GM23338 (cell line): ENCODE measurements around the gene PIK3CG. TPM values are rescaled to one million over a fixed set of nuclear protein-coding genes. Genes with fewer than 3 reads are reported as not detected.

Source experiments
- ATAC-seq: fragments of 200-7000 bp; cut with Tn5 transposase; 3 replicates; pipeline ENCODE4 v1.9.1; 2020
- DNase-seq: peaks from one replicate; pipeline ENCODE4 v3.0.0-alpha.2; 2015; ENCODE audit warnings: low spot score
- H2AFZ ChIP-seq: fragments of 200-600 bp; sonication (generic); 2 replicates; pipeline ENCODE4 v1.8.0; 2016; ENCODE audit warnings: antibody characterized with exemption, mild to moderate bottlenecking, moderate library complexity
- H3F3A ChIP-seq: fragments of 200-600 bp; sonication (generic); replicated peaks from 2 replicates; pipeline ENCODE4 v1.8.0; 2017; ENCODE audit warnings: antibody characterized with exemption, mixed run types, low read depth
- H3K27ac ChIP-seq: fragments of 200-600 bp; sonication (generic); 2 replicates; pipeline ENCODE4 v1.6.1; 2016; ENCODE audit warnings: low read depth
- H3K27me3 ChIP-seq: fragments of 200-600 bp; sonication (generic); 2 replicates; pipeline ENCODE4 v1.8.0; 2016; ENCODE audit warnings: mild to moderate bottlenecking, mixed run types, moderate library complexity; ENCODE audit not compliant: insufficient read depth
- H3K36me3 ChIP-seq: fragments of 200-600 bp; sonication (generic); 2 replicates; pipeline ENCODE4 v1.8.0; 2016; ENCODE audit warnings: mild to moderate bottlenecking; ENCODE audit not compliant: insufficient read depth
- H3K4me1 ChIP-seq: fragments of 200-600 bp; sonication (generic); 2 replicates; pipeline ENCODE4 v1.8.0; 2016; ENCODE audit warnings: mild to moderate bottlenecking, moderate library complexity; ENCODE audit not compliant: insufficient read depth
- H3K4me2 ChIP-seq: fragments of 200-600 bp; sonication (generic); 2 replicates; pipeline ENCODE4 v1.7.1; 2017; ENCODE audit warnings: mixed run types
- H3K4me3 ChIP-seq: fragments of 200-600 bp; sonication (generic); 2 replicates; pipeline ENCODE4 v1.6.1; 2016; ENCODE audit warnings: mixed run types
- H3K79me2 ChIP-seq: fragments of 200-600 bp; sonication (generic); replicated peaks from 2 replicates; pipeline ENCODE4 v1.8.0; 2017; ENCODE audit warnings: mild to moderate bottlenecking; ENCODE audit not compliant: insufficient read depth
- H3K9me2 ChIP-seq: fragments of 200-600 bp; sonication (generic); 2 replicates; pipeline ENCODE4 v1.8.0; 2017; ENCODE audit not compliant: insufficient read depth
- H4K20me1 ChIP-seq: fragments of 200-600 bp; sonication (generic); replicated peaks from 2 replicates; pipeline ENCODE4 v1.8.0; 2017; ENCODE audit warnings: mild to moderate bottlenecking; ENCODE audit not compliant: insufficient read depth
- H3K27ac Mint-ChIP-seq: 2 replicates; pipeline ENCODE4 v1.8.0; 2020; ENCODE audit warnings: inconsistent platforms, mild to moderate bottlenecking, moderate library complexity, mixed read lengths
- H3K27me3 Mint-ChIP-seq: 3 replicates; pipeline ENCODE4 v1.8.0; 2022; ENCODE audit warnings: low read depth, mild to moderate bottlenecking, moderate library complexity, mixed read lengths, inconsistent platforms; ENCODE audit not compliant: insufficient read depth, poor library complexity
- H3K36me3 Mint-ChIP-seq: 3 replicates; pipeline ENCODE4 v1.8.0; 2021; ENCODE audit warnings: low read depth, mild to moderate bottlenecking, inconsistent platforms, moderate library complexity, mixed read lengths
- H3K4me1 Mint-ChIP-seq: 3 replicates; pipeline ENCODE4 v1.8.0; 2020; ENCODE audit warnings: mild to moderate bottlenecking, inconsistent platforms, mixed read lengths
- H3K4me3 Mint-ChIP-seq: 3 replicates; pipeline ENCODE4 v1.8.0; 2021; ENCODE audit warnings: moderate library complexity, mild to moderate bottlenecking, inconsistent platforms, mixed read lengths
- H3K9me3 Mint-ChIP-seq: 3 replicates; pipeline ENCODE4 v1.8.0; 2020; ENCODE audit warnings: moderate library complexity, mild to moderate bottlenecking, inconsistent platforms, mixed read lengths
- CREB1 ChIP-seq: fragments of 250-450 bp; sonication (Bioruptor Pico); IDR thresholded peaks from 2 replicates; pipeline ENCODE4 v1.5.0; 2020; ENCODE audit warnings: low read depth, mild to moderate bottlenecking, moderate library complexity
- EZH2phosphoT487 ChIP-seq: fragments of 200-600 bp; sonication (generic); IDR thresholded peaks from one replicate; pipeline ENCODE4 v1.8.1; 2018; ENCODE audit warnings: antibody characterized with exemption; ENCODE audit not compliant: unreplicated experiment
- NANOG ChIP-seq: IDR thresholded peaks from 2 replicates; pipeline ENCODE4 v1.6.1; 2016; ENCODE audit warnings: antibody characterized with exemption, borderline replicate concordance
- ZNF331 ChIP-seq: fragments of 250-450 bp; sonication (Bioruptor Pico); IDR thresholded peaks from 2 replicates; pipeline ENCODE4 v1.5.0; 2020; ENCODE audit warnings: low read depth, mild to moderate bottlenecking, moderate library complexity
- polyA plus RNA-seq: library from polyadenylated mRNA; unstranded; fragments of >200 nt; fragmentation: Nextera tagmentation; extraction: Ambion mirVana; gene quantifications from 2 replicates; pipeline ENCODE4 v1.2.1, GENCODE V29; 2016
- total RNA-seq: library from RNA; depleted of rRNA; stranded (reverse); fragments of >200 nt; shearing (Covaris generic); gene quantifications from 2 replicates; pipeline ENCODE4 v1.2.3, GENCODE V29; 2014
- TF ChIP-seq, protein P1 (sequence below): fragments of 250-450 bp; sonication (Bioruptor Pico); IDR thresholded peaks from 2 replicates; pipeline ENCODE4 v1.5.0; 2020; ENCODE audit warnings: mild to moderate bottlenecking, moderate library complexity
- TF ChIP-seq, protein P2 (sequence below), 2 experiments: fragments of 200-600 bp in 1 of 2; sonication (generic) in 1 of 2; conservative IDR thresholded peaks; 2 replicates each; pipeline versions ENCODE4 v1.5.1 to v1.6.1; 2016 to 2017; ENCODE audit warnings: antibody characterized with exemption in 2 of 2, low read depth in 2 of 2, mild to moderate bottlenecking in 2 of 2, moderate library complexity in 1 of 2
- TF ChIP-seq, protein P3 (sequence below): IDR thresholded peaks from 2 replicates; pipeline ENCODE4 v1.6.1; 2016; ENCODE audit warnings: antibody characterized with exemption

The PIK3CG gene
- total and polyA plus RNA-seq, 2 experiments from 2014 or later = not detected

DNA sequence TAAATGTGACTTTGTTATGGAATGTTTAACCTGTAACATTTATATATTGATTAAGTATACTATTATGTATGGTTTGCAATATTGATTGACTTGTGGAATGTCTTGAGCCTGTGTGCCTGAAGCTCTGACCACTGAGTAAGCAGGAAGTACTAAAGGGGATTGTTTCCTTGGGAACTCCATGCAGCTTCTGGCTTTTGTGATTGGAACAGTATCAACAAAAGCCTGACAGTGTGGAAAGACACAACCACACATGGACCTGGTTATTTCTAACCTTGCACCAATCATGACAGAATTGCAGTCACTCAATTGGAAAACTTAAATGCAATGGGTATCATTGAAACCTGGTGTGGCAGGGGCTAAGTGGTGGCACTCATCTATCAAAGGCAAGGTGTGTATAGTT is 45.5 kb upstream of the PIK3CG start (continued):
- TF ChIP-seq, protein P1, sequence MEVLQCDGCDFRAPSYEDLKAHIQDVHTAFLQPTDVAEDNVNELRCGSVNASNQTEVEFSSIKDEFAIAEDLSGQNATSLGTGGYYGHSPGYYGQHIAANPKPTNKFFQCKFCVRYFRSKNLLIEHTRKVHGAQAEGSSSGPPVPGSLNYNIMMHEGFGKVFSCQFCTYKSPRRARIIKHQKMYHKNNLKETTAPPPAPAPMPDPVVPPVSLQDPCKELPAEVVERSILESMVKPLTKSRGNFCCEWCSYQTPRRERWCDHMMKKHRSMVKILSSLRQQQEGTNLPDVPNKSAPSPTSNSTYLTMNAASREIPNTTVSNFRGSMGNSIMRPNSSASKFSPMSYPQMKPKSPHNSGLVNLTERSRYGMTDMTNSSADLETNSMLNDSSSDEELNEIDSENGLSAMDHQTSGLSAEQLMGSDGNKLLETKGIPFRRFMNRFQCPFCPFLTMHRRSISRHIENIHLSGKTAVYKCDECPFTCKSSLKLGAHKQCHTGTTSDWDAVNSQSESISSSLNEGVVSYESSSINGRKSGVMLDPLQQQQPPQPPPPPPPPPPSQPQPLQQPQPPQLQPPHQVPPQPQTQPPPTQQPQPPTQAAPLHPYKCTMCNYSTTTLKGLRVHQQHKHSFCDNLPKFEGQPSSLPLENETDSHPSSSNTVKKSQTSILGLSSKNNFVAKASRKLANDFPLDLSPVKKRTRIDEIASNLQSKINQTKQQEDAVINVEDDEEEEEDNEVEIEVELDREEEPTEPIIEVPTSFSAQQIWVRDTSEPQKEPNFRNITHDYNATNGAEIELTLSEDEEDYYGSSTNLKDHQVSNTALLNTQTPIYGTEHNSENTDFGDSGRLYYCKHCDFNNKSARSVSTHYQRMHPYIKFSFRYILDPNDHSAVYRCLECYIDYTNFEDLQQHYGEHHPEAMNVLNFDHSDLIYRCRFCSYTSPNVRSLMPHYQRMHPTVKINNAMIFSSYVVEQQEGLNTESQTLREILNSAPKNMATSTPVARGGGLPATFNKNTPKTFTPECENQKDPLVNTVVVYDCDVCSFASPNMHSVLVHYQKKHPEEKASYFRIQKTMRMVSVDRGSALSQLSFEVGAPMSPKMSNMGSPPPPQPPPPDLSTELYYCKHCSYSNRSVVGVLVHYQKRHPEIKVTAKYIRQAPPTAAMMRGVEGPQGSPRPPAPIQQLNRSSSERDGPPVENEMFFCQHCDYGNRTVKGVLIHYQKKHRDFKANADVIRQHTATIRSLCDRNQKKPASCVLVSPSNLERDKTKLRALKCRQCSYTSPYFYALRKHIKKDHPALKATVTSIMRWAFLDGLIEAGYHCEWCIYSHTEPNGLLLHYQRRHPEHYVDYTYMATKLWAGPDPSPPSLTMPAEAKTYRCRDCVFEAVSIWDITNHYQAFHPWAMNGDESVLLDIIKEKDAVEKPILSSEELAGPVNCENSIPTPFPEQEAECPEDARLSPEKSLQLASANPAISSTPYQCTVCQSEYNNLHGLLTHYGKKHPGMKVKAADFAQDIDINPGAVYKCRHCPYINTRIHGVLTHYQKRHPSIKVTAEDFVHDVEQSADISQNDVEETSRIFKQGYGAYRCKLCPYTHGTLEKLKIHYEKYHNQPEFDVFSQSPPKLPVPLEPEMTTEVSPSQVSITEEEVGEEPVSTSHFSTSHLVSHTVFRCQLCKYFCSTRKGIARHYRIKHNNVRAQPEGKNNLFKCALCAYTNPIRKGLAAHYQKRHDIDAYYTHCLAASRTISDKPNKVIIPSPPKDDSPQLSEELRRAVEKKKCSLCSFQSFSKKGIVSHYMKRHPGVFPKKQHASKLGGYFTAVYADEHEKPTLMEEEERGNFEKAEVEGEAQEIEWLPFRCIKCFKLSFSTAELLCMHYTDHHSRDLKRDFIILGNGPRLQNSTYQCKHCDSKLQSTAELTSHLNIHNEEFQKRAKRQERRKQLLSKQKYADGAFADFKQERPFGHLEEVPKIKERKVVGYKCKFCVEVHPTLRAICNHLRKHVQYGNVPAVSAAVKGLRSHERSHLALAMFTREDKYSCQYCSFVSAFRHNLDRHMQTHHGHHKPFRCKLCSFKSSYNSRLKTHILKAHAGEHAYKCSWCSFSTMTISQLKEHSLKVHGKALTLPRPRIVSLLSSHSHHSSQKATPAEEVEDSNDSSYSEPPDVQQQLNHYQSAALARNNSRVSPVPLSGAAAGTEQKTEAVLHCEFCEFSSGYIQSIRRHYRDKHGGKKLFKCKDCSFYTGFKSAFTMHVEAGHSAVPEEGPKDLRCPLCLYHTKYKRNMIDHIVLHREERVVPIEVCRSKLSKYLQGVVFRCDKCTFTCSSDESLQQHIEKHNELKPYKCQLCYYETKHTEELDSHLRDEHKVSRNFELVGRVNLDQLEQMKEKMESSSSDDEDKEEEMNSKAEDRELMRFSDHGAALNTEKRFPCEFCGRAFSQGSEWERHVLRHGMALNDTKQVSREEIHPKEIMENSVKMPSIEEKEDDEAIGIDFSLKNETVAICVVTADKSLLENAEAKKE (CRISPR knock-in tag) = no peak
- TF ChIP-seq, protein P2, sequence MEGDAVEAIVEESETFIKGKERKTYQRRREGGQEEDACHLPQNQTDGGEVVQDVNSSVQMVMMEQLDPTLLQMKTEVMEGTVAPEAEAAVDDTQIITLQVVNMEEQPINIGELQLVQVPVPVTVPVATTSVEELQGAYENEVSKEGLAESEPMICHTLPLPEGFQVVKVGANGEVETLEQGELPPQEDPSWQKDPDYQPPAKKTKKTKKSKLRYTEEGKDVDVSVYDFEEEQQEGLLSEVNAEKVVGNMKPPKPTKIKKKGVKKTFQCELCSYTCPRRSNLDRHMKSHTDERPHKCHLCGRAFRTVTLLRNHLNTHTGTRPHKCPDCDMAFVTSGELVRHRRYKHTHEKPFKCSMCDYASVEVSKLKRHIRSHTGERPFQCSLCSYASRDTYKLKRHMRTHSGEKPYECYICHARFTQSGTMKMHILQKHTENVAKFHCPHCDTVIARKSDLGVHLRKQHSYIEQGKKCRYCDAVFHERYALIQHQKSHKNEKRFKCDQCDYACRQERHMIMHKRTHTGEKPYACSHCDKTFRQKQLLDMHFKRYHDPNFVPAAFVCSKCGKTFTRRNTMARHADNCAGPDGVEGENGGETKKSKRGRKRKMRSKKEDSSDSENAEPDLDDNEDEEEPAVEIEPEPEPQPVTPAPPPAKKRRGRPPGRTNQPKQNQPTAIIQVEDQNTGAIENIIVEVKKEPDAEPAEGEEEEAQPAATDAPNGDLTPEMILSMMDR (conservative IDR thresholded peaks at IDR 0.05; ENCODE audit: low read depth in 2 of 2) = no peak
- TF ChIP-seq, protein P3, sequence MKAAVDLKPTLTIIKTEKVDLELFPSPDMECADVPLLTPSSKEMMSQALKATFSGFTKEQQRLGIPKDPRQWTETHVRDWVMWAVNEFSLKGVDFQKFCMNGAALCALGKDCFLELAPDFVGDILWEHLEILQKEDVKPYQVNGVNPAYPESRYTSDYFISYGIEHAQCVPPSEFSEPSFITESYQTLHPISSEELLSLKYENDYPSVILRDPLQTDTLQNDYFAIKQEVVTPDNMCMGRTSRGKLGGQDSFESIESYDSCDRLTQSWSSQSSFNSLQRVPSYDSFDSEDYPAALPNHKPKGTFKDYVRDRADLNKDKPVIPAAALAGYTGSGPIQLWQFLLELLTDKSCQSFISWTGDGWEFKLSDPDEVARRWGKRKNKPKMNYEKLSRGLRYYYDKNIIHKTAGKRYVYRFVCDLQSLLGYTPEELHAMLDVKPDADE = no peak
- no peak for TF ChIP-seq NANOG

DNA sequence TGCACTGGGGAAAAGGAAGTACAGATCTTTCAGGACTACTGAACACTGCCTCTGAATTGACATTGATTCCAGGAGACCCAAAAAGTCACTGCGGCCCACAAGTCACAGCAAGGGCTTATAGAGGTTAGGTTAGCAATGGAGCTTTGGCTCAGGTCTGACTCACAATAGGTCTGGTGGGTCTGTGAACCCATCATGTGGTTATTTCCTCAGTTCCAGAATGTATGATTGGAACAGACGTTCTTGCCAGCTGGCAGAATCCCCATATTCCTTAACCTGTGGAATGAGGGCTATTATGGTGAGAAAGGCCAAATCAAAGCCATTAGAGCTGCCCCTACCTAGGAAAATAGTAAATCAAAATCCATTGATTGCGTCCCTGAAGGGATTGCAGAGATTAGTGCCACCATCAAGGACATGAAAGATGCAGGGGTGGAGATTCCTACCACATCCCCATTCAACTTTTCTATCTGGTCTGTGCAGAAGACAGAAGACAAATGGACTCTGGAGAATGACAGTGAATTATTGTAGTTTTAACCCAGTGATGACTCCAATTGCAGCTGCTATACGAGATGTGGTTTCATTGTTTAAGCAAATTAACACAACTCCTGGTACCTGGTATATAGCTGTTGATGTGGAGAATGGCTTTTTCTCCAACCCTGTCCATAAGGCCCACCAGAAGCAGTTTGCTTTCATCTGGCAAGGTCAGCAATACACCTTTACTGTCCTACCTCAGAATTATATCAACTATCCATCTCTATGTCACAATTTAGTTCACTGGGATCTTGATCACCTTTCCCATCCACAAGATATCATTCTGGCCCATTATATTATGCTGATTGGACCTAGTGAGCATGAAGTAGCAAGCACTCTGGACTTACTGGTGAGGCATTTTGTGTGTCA is 44.5 kb upstream of the PIK3CG start:
- H3K4me1 ChIP-seq = no peaks in the 10 kb centered on the region
- no peaks in the 10 kb centered on the region for H3K27me3 ChIP-seq
- Mint-ChIP-seq H3K4me3 (no peak overlapping the region), H3K4me1 (no peaks in the 10 kb centered on the region), H3K27me3 (no peaks in the 10 kb centered on the region), H3K9me3 (no peaks in the 10 kb centered on the region), H3K27ac (no peak overlapping the region), H3K36me3 (no peaks in the 10 kb centered on the region)
- no peak overlapping the region for H3K4me2 ChIP-seq
- H4K20me1 ChIP-seq = no peaks in the 10 kb centered on the region
- no peak overlapping the region for H2AFZ ChIP-seq
- H3K4me3 ChIP-seq = no peak overlapping the region
- no peak for ATAC-seq
- H3K79me2 ChIP-seq = no peaks in the 10 kb centered on the region
- H3K9me2 ChIP-seq = peaks cover 11% of the 10 kb centered on the region; the same call in 1 of the 2 replicates
- no peak for DNase-seq
- H3F3A ChIP-seq = no peaks in the 10 kb centered on the region
- no peaks in the 10 kb centered on the region for H3K36me3 ChIP-seq
- H3K27ac ChIP-seq = no peak overlapping the region
- no peak for TF ChIP-seq ZNF331 (CRISPR knock-in tag)
- TF ChIP-seq, protein P2 (conservative IDR thresholded peaks at IDR 0.05; ENCODE audit: low read depth in 2 of 2) = no peak
- TF ChIP-seq CREB1 (CRISPR knock-in tag) = no peak
- TF ChIP-seq, protein P3 = no peak
- no peak for TF ChIP-seq EZH2phosphoT487
